Stimulated activated CD4-positive, alpha-beta T cell treated with anti-CD3 and anti-CD28 coated beads, Interleukin-2, amount 100 ng/mL, for 4 hours (primary cell): Measurements from ENCODE around the gene TNPO2.

Experiments
- DNase-seq: peaks from one replicate; pipeline ENCODE4 v3.0.0-alpha.2; 2020; ENCODE audit warnings: low read depth

The TNPO2 gene

DNA sequence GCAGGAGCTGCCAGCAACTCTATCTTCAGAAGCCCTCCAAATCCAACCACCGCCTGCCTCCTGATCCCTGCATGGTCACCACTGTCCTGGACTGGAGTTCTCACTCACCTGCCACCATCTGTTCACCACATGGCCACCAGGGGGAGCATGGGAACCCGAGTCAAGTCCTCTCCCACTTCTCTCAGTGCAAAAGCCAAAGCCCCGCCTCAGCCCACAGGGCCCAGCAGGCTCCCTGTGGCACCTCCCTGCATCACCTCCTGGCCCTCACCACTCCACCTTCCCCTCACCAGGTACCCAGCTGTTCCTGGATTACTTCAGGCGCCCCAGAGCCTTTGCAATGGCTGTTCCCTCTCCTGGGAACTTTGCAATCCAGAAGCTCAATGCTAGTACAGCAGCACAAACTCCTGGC is 47.3 kb downstream of the TNPO2 start:
- peak; percentile 77 for DNase-seq

DNA sequence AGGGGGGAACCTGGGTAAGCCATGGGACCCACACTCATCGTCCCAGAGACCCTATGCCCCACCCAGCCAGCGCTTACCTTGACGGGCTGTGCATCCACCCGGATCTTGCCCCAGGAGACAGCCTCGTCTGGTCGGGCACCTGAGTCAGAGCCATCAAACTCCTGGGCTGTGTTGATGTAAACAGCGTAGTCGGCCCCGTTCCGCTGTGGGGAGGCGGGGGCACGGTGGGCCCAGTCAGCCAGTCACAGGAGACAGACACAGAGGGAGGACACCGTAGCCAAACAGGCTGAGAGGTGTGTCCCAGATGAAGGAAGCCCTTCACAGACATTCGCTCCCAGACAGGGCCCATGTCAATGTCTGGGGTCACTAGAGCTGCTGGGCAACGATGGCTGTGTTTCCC is 47.8 kb downstream of the TNPO2 start:
- no peak for DNase-seq

DNA sequence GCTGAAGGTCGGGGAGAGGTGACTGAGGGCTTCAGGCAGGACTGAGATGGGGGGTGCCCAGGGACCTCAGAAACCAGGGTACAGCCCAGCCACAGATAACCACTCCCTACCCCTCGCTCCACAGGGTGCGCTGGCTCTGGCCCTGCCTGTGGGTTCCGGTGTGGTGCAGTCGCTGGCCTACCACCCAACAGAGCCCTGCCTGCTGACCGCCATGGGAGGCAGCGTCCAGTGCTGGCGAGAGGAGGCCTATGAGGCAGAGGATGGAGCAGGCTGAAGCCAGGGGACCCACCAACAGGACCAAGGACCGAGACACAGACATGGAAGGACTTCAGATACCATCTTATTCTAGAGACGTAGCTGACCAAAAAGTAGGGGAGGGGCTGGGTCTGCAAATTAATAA is 48.3 kb downstream of the TNPO2 start:
- no peak for DNase-seq

DNA sequence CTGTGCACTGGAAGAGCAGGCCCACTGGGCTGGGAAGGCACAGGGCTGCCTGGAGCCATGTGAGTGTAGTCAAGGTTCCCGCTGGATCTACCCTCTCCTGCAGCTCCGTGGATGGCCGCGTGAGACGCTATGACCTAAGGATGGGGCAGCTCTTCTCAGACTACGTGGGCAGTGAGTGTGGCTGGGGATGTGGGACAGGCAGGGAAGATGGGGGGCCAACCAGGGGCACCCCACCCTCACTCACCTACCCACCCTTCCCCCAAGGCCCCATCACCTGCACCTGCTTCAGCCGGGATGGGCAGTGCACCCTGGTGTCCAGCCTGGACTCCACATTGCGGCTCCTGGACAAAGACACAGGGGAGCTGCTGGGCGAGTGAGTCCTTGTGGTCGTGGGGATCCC is 51.0 kb downstream of the TNPO2 start:
- DNase-seq: no peak

DNA sequence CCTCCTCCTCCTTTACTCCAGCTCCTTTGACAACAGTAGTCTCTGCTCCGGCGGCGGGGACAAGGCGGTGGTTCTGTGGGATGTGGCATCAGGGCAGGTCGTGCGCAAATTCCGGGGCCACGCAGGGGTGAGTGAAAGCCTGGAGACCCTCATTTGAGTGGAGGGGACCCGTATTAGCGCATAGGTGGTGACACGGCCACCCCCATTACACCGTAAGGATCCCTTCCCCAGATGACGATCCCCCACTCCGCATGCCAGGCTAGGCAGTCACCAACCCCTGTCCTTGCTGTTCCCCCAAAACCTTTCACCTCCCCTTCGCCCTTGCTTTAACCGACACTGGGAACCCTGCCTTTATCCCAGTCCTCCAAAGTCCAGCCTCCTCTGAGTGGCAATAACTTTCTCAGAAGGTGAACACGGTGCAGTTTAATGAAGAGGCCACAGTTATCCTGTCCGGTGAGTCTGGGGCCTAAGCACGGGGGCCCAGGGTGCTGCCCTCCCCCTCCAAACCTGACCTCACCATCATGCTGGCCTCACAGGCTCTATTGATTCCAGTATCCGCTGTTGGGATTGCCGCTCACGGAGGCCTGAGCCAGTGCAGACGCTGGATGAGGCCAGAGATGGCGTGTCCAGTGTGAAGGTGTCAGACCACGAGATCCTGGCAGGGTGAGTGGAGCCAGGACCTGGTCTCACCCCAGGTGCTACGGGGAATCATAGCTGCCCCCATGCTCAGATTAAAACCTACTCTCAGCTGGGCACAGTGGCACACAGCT is 53.4 kb downstream of the TNPO2 start:
- DNase-seq: no peak

DNA sequence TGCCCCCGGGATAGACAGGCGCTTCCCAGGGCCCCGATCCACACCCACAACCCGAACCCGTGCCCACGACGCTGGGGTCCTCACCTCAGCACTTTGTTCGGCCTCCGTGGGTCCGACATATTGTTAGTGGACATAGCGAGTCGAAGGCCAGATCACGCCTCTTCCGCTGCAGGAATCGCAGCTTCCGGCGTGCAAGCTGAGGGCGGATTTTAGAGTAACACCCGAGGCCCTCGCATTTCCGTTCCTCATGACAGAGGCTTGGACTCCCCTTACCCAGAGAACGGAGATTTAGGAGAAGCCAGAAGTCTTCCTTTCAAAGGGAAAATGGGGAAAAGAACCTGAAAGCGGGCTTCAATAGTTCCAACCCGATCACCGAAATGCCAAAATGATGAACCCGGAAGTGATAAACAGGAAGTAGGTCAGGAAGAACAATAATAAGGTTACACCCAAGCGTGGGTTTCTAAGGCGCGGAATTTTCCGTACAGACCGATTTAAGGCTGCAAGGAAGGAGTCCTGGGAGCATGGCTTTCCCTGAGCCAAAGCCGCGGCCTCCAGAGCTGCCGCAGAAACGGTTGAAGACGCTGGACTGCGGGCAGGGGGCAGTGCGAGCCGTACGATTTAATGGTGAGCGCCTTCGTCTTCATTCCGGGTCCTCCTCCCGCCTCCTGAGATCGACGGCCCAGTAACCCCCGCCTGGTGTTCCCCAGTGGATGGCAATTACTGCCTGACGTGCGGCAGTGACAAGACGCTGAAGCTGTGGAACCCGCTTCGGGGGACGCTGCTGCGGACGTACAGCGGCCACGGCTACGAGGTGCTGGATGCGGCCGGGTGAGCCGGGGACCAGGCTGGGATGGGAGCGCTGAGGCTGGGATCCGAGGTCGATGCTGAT is 54.2 kb downstream of the TNPO2 start:
- DNase-seq: peak; percentile 56

DNA sequence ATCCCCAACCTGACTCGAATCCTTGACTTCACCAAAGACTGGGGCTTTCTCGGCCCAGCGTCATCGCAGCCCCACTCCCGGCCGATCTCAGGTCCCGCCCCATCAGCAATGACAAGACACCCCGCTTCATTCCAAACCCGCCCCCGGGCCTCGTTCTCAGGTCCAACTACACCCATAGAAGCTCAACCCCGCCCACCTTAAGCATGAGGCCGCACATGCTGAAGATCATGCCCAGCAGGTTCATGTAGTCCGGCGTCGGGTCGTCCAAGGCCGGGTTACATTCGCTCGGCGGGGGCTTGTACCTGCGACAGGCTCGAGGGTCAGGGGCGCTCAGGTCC is 54.8 kb downstream of the TNPO2 start:
- peak; percentile 57 for DNase-seq

DNA sequence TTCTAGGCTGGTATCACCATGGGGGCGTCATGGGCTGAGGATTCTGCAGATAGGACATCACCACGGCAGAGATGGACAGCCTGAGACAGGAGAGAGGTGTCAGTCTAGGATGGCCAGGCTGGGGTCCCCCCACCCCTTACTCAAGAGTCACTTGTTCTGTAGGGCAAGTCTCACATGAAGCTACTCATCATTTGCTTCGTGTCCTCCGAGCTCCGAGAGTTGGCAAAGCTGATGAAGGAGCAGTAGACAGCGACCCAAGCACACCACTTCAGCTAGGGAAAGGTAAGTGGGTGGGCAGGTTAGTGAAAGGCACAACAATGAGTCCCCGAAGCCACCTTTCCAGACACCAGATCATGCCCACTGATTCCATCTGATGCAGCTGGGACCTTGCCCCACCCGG is 55.4 kb downstream of the TNPO2 start:
- no peak for DNase-seq

DNA sequence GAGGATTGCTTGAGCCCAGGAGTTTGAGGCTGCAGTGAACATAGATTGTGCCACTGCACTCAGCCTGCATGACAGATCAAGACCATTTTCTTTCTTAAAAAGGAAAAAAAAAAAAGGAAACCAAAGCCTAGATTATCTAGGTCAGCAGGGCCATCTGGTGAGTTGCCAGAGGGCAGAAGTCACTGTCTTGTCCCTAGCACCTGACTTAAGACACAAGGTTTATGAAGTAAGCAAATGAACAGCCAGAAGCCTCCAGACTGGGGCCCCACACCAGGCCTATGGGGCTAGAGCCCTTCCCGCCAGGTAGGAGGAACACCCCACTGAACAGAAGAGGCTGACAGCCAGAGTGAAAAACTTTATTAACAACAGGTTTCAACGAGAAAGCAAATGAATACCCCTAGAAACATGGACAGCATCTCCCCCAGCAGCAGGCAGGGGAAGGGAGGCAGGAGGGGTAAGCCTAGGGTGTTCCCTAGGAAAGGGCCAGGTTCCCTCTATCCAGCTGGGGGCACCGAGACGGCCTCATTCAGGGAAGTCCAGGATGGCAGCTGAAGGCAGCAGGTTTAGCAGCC is 55.9 kb downstream of the TNPO2 start:
- DNase-seq: no peak

DNA sequence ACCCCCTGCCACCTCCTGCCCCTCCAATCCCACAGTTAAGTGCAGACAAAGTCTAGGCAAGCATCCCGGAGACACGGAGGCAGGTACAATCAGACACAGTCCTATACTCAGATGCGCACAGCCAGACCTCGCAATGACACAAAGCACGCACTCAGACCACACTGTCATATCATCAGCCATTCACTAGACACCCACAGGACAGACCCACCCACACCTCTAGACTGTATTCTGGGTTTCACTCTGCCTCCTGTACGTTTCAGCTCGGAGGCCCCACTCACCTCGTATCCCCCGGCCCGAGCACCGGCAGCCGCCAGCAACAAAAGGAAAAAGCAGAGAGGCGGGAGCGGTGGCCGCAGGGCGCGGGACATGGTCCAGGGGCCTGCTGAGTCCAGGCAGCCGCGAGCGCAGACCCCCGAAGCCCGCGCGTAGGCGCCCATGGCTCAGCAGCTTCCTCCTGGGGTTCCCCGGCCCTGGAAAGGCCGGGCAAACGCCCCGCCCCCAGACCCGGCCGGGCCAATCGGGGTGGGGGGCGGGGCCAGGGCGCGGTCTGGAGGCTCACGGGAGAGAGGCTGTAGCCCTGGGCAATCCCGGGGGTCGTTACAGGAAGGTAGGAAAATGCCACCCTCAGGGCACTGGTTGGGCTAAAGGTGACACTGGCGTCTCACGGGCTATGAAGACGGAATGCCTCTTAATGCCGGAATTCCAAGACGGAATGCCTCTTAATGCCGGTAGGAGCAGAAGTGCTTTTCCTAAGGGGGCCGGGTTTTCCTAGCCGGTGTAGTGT is 57.3 kb downstream of the TNPO2 start, which contains the start of the genes MAN2B1 and WDR83:
MAN2B1 (minus strand) TSS at position 478 of the 784 bp plus-strand sequence; CDS start at position 437, 41 bp downstream.
WDR83 (plus strand) TSS at position 543 of the 784 bp plus-strand sequence. CDS start 2,984 bp downstream, outside the sequence.
- DNase-seq: peak; percentile 72

DNA sequence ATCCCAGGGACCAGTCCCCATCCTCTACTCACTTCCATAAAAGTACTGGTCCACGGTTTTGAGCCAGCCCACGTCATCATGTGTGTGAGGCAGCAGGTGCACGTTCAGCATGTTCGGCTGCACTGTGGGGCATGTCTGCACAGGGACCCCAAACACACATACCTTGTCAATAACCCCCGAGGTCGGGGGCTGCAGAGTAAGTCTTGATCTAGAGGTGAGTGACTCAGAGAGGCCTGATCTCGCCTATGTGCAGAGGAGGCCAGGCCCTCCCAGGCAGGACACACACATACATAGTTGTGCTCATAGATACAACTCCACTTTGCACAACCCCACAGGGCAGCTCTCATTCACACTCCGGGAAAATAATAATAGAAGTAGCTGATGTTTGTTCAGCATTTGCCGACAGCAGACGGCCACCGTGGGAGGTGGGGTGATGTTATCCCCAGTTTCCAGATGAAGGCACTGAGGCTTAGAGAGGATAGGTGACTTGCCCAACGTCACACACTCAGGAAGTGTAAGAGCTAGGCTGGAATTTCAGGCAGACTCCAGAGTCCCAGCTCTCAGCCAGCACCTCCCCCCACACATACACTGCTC is 58.0 kb downstream of the TNPO2 start:
- DNase-seq: no peak

DNA sequence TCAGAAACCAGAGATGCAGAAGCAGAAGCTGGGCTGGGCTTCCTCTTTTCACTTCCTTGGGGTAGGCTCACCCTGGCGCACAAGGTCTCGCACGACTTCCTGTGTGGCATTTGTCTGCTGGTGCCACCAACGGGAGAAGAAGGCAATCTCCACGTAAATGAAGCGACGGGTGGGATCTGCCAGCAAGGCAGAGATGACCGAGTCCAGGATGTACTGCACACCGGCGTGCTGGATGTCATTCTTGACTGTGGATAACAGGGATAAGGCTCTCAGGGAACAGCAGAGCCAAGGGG is 58.5 kb downstream of the TNPO2 start:
- no peak for DNase-seq

DNA sequence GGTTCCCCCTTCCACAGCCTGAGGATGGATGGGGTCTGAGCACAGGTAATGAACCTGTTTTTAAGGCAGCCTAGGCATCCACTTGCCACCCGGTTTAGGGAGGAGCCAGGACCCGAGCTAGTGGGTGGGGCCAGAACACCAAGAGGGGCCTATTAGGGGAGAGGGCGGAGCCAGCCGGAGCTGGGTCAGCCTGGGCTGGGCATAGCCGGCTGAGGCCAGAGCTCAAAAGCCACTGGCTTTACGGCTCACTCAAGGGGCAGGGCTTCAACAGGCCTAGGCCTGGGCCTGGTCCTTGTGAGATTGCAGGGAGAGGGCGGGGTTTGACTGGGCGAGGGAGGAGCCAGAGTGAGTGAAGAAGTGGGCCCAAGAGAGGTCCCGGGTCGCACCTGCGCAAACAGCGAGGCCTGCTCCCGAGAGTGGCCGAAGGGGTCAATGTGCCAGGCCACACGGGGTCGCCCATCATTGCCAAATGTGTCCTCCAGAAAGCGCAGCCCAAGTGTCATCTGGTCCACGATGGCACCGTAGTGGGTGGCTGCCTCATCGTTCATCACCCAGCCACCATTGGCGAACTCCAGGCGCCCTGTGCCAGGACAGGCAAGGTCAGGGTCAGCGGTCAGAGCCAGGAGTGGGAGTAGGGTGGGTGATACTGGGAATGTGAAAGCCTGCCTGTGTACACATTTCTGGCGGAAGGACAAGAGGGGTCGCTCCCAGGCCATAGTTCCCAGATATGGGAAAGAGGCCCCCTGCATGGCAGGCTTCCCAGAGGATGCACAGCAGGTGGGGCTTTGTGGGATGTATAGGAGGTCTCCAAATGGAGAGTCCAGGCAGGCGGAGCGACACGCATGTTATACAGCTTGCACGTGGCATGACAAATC is 59.1 kb downstream of the TNPO2 start:
- no peak for DNase-seq

DNA sequence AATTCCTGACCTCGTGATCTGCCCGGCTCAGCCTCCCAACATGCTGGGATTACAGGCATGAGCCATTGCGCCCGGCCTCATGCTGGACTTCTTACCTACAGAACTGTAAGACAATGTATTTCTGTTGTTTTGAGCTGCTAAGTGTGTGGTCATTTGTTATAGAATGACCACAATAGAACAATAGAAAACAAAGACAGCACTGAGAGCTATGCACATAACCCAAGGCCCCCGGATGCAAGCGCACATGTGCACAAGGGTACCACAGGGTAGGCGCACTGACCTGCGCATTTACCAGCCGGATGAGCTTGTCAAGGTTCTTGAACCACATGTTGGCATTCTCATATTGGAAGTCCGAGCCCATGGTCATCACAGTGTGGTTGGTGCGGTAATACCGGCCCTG is 62.8 kb downstream of the TNPO2 start:
- no peak for DNase-seq

DNA sequence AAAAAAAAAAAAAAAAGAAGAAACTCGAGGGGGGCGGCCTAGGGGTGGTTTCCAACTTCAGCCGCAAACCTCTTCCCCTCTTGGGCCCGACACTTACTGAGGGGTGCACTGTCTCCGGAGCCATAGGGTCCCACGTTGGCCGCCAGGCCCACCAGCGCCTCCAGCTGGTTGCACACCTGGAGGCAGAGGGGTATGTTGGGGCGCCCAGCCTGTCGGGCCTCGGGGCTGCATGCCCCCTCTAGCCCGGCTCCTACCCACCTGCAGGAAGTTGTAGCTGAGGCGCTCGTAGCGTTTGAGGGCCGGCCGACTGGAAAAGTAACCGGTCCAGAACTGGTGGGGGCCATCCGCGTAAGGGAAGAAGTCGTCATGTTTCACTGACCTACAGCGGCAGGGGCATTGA is 65.8 kb downstream of the TNPO2 start:
- no peak for DNase-seq

DNA sequence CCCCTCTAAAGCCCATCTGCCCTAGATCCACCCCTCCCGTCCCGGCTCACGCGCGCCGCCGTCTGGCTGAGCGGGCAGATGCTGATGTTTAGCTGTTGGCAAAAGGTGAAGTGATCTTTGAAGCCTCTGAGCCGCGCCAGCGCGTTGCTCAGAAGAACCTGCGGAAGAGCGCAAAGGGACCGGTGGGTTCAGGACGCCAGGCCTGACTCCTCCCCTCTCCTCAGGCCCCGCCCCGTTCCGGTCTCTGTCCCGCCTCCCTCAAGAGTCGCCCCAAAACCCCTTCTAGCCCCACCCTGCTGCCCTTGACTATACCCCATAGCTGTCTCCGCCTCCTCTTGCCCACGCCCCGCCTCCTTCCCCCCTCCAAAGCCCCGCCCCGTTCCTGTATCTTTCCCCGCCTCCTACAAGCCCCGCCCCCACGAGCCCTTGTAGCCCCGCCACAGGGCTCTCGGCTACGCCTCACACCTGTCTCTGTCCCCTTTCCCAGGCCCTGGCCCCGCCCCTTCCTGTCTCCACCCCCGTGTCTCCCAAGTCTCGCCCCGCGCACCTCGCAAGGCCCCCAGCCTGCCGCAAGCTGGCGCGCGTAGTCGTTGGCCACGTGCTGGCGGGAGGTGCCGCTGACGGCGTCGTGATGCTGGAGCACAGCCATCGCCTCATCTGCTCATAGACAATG is 66.7 kb downstream of the TNPO2 start:
- DNase-seq: no peak

DNA sequence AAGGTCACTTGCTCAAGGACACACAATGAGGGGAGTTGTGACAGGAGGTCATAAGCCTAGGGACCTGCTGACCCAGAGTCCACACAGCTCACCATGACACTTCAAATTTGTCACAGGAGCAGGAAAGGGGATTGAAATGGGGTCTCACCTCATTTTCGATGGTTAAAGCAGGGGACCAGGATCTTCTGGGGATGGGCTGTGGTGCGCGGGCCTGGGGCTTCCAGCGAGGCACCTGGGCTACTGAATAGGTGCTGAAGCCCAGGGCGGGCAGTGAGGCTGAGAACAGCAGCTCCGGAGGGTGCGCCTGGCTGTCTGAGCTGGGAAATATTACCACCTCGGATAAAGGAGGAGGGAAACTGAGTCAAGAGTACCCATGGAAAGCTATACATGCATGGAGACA is 68.2 kb downstream of the TNPO2 start:
- no peak for DNase-seq

DNA sequence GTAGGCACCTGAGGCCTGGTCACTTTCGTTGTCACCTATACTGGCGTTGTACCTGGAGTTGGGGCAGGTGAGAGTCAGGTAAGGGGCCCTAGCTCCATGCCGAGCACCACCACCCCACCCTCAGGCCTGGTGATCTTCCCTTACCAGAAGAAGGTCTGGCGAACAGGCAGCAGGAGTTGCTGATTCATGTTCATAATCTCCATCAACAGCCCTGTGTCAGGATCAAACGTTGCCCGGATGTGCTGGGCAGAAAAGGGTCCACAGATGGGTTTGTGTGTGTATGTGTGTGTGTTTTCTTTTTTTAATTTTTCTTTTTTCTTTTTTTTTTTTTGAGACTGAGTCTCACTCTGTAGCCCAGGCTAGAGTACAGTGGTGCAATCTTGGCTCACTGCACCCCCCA is 71.5 kb downstream of the TNPO2 start:
- no peak for DNase-seq

DNA sequence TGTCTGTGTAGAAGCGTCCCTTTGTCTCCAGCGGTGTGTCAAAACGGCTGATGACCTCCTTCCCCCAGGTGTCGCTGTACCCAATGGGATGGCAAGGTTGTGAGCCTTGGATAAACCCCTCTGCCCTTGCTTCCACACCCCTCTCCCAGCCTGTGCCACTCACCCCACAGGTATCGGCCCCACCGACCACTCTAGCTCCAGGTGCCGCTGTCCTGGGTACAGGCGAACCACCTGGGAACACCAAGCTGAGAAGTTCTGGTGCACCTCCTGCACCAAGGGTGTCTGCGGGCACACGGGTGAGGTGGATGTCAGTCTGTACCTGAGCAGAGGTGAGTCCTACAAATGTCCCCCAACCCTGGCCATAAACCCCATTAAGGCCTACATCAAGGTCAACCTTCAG is 73.8 kb downstream of the TNPO2 start:
- DNase-seq: no peak
